Liver (tissue), 9 donors: ENCODE results near the gene BRMS1L. TPM values are rescaled to one million over a fixed set of nuclear protein-coding genes. Genes with fewer than 3 reads are reported as not detected.

Experiments used
- DNase-seq: peaks from one replicate; pipeline ENCODE4 v3.0.0-alpha.2; 2017; ENCODE audit warnings: low spot score
- H3K27ac ChIP-seq, 2 donors: one replicate each; pipeline ENCODE4 v1.7.0; 2013; ENCODE audit warnings: inconsistent platforms in 2 of 2, low read length in 2 of 2, control low read depth in 1 of 2, low read depth in 1 of 2, mild to moderate bottlenecking in 1 of 2
- H3K27me3 ChIP-seq, 4 donors: one replicate each; pipeline versions ENCODE4 v1.6.1 to v1.7.0; 2013; ENCODE audit warnings: low read length in 3 of 4, inconsistent platforms in 1 of 4, mild to moderate bottlenecking in 1 of 4, moderate library complexity in 1 of 4; ENCODE audit not compliant: control insufficient read depth in 4 of 4, insufficient read depth in 4 of 4
- H3K36me3 ChIP-seq, 4 donors: one replicate each; pipeline versions ENCODE4 v1.6.1 to v1.7.0; 2013; ENCODE audit warnings: low read length in 3 of 4, mild to moderate bottlenecking in 3 of 4, low read depth in 1 of 4, moderate library complexity in 1 of 4; ENCODE audit not compliant: control insufficient read depth in 4 of 4, insufficient read depth in 3 of 4
- H3K4me1 ChIP-seq, 4 donors: one replicate each; pipeline versions ENCODE4 v1.6.1 to v1.7.0; 2013; ENCODE audit warnings: low read length in 3 of 4, mild to moderate bottlenecking in 3 of 4, moderate library complexity in 1 of 4; ENCODE audit not compliant: control insufficient read depth in 4 of 4, insufficient read depth in 4 of 4
- H3K4me3 ChIP-seq, 3 donors: one replicate each; pipeline versions ENCODE4 v1.6.1 to v1.7.0; 2013; ENCODE audit warnings: low read length in 3 of 3, control low read depth in 1 of 3, low read depth in 1 of 3, mild to moderate bottlenecking in 1 of 3
- H3K9ac ChIP-seq, 2 donors: one replicate each; pipeline ENCODE4 v1.7.0; 2013; ENCODE audit warnings: low read length in 2 of 2, mild to moderate bottlenecking in 2 of 2, moderate library complexity in 2 of 2, control low read depth in 1 of 2, low read depth in 1 of 2
- H3K9me3 ChIP-seq, 4 donors: one replicate each; pipeline versions ENCODE4 v1.6.1 to v1.7.0; 2013; ENCODE audit warnings: low read length in 3 of 4; ENCODE audit not compliant: control insufficient read depth in 4 of 4
- CTCF ChIP-seq: fragments of 150-350 bp; IDR thresholded peaks from 2 replicates; pipeline ENCODE4 v1.5.1; 2017; ENCODE audit warnings: improper control_type of control experiment, low read depth, low read length; ENCODE audit not compliant: missing input control
- EGR1 ChIP-seq, 2 donors: IDR thresholded peaks; 2 replicates each; pipeline ENCODE4 v1.6.1; 2016 to 2018; ENCODE audit warnings: antibody characterized with exemption in 2 of 2, low read depth in 2 of 2
- FOXA1 ChIP-seq: IDR thresholded peaks from 2 replicates; pipeline ENCODE4 v1.6.1; 2016; ENCODE audit warnings: antibody characterized with exemption
- FOXA2 ChIP-seq: IDR thresholded peaks from 2 replicates; pipeline ENCODE4 v1.6.1; 2016; ENCODE audit warnings: antibody characterized with exemption
- GABPA ChIP-seq, 2 donors: IDR thresholded peaks in 1 of 2; conservative IDR thresholded peaks in 1 of 2; 2 replicates each; pipeline ENCODE4 v1.6.1; 2016; ENCODE audit warnings: antibody characterized with exemption in 2 of 2, mild to moderate bottlenecking in 1 of 2, moderate library complexity in 1 of 2
- MAX ChIP-seq: IDR thresholded peaks from 2 replicates; pipeline ENCODE4 v1.6.1; 2016; ENCODE audit warnings: antibody characterized with exemption
- NR2F2 ChIP-seq: IDR thresholded peaks from 2 replicates; pipeline ENCODE4 v1.6.1; 2016; ENCODE audit warnings: antibody characterized with exemption
- RAD21 ChIP-seq, 2 donors: IDR thresholded peaks; 2 replicates each; pipeline ENCODE4 v1.6.1; 2016; ENCODE audit warnings: antibody characterized with exemption in 2 of 2, mild to moderate bottlenecking in 2 of 2
- REST ChIP-seq: IDR thresholded peaks from 2 replicates; pipeline ENCODE4 v1.6.1; 2016; ENCODE audit warnings: antibody characterized with exemption, mild to moderate bottlenecking
- RXRA ChIP-seq, 2 donors: IDR thresholded peaks; 2 replicates each; pipeline ENCODE4 v1.6.1; 2017 to 2018; ENCODE audit warnings: antibody characterized with exemption in 2 of 2, mild to moderate bottlenecking in 1 of 2
- TAF1 ChIP-seq: conservative IDR thresholded peaks from 2 replicates; pipeline ENCODE4 v1.6.1; 2016; ENCODE audit warnings: antibody characterized with exemption, mild to moderate bottlenecking
- WGBS: extraction: QIAGEN DNeasy Blood & Tissue Kit; methylation state at CpG from one replicate; pipeline ENCODE4 v1.1.7; 2013; 5-methylcytosine and 5-hydroxymethylcytosine counted together
- polyA plus RNA-seq, 2 donors: library from polyadenylated mRNA; stranded (reverse) in 1 of 2; unstranded in 1 of 2; fragments of 200-250 nt in 1 of 2; fragments of >200 nt in 1 of 2; fragmentation: Nextera tagmentation in 1 of 2; extraction: Ambion mirVana in 1 of 2; gene quantifications; one replicate each; pipeline versions ENCODE4 v1.2.1 to v1.2.3, GENCODE V29; 2013 to 2015
- total RNA-seq, 2 donors: library from RNA; depleted of rRNA; stranded (reverse); fragments of >200 nt; gene quantifications; one replicate each; pipeline ENCODE4 v1.2.3, GENCODE V29; 2014
- TF ChIP-seq, protein P1 (sequence below): IDR thresholded peaks from 2 replicates; pipeline ENCODE4 v1.6.1; 2016; ENCODE audit warnings: antibody characterized with exemption
- donor health status: healthy.
- donor health status: healthy.
- donor health status: healthy.
- donor health status: healthy.
- donor health status: healthy.

The BRMS1L gene
- total and polyA plus RNA-seq, 4 donors: 2.7 to 3.7 (median 3.4) TPM

DNA sequence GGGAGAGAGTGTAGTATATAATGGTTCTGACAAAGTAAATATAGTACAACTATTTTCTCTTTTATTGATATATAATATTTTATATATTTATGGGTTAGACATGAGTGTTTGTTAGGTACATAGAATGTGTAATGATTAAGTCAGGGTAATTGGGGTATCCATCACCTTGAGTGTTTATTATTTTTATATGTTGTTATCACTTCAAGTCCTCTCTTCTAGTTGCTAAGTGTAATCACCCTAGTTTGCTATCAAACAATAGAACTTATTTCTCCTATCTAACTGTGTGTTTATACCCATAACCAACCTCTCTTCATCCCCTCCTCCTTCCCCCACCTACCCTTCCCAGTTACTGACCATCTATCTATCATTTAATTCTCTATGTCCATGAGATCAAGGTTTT lies 64.2 kb downstream of the BRMS1L start (continued):
- TF ChIP-seq REST: no peak
- no peak for TF ChIP-seq MAX

- Histone ChIP-seq H3K9ac (no peak overlapping the region), H3K27ac (no peak overlapping the region), H3K4me3 (no peak overlapping the region), H3K27me3 (no peaks in the 10 kb centered on the region), H3K36me3 (no peaks in the 10 kb centered on the region), H3K9me3 (peaks cover 0 to 5% (median 1%) of the 10 kb centered on the region in 4 donors), H3K4me1 (no peaks in the 10 kb centered on the region)
- DNase-seq: no peak
- TF ChIP-seq FOXA1: no peak
- TF ChIP-seq, protein P1, sequence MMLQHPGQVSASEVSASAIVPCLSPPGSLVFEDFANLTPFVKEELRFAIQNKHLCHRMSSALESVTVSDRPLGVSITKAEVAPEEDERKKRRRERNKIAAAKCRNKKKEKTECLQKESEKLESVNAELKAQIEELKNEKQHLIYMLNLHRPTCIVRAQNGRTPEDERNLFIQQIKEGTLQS: no peak
- TF ChIP-seq NR2F2: no peak
- no peak for TF ChIP-seq CTCF
- TF ChIP-seq MAX: no peak
- TF ChIP-seq EGR1 (IDR thresholded peaks at IDR 0.05; ENCODE audit: low read depth in 2 of 2): no peak
- no peak for TF ChIP-seq GABPA (IDR thresholded peaks at IDR 0.05 in 1 of 2, conservative IDR thresholded peaks at IDR 0.05 in 1 of 2)
- TF ChIP-seq TAF1: no peak
Measured at GRCh38 chr14:35895256-35895655, 69.1 kb downstream of the BRMS1L start.

DNA sequence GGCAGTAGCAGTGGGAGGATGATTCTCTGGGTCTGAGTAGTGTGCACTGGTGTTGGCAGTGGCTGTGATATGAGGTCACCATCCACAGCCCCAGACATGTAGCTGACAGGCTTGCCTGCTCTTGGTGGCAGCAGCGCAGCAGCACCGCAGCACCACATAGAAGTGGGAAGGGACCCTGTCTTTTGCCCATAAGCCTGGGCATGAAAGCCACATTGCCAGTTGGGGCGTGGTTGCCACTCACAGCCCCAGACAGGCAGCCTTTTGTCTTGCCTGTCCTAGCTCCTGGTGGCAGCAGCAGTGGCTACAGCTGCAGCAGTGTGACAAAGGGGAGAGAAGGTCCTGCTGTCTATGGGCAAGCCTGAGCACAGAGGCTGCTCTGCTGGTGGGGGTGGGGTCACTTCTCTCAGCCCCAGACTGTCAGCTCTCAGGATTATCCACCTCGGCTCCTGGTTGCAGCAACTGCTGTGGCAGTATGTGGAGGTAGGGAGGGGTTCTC lies 71.5 kb downstream of the BRMS1L start:
- Histone ChIP-seq H3K9me3 (peaks cover 0 to 5% (median 1%) of the 10 kb centered on the region in 4 donors), H3K27ac (no peak overlapping the region), H3K4me1 (no peaks in the 10 kb centered on the region), H3K27me3 (no peaks in the 10 kb centered on the region), H3K4me3 (no peak overlapping the region), H3K36me3 (no peaks in the 10 kb centered on the region), H3K9ac (no peak overlapping the region)
- WGBS: 73% methylated on average over 4 of the region's 4 CpGs
- DNase-seq: no peak
- TF ChIP-seq MAX (no peak), FOXA2 (no peak), RAD21 (IDR thresholded peaks at IDR 0.05) (no peak), RXRA (IDR thresholded peaks at IDR 0.05) (no peak), CTCF (no peak)
- TF ChIP-seq, protein P1: no peak
